ENCODE results near the gene DYNLT4.
"Not testable (repeated sequence)": the region's sequence is repeated elsewhere in the genome, so short reads cannot be mapped to it uniquely, and the experiment has no call there.

Gene DYNLT4

DNA sequence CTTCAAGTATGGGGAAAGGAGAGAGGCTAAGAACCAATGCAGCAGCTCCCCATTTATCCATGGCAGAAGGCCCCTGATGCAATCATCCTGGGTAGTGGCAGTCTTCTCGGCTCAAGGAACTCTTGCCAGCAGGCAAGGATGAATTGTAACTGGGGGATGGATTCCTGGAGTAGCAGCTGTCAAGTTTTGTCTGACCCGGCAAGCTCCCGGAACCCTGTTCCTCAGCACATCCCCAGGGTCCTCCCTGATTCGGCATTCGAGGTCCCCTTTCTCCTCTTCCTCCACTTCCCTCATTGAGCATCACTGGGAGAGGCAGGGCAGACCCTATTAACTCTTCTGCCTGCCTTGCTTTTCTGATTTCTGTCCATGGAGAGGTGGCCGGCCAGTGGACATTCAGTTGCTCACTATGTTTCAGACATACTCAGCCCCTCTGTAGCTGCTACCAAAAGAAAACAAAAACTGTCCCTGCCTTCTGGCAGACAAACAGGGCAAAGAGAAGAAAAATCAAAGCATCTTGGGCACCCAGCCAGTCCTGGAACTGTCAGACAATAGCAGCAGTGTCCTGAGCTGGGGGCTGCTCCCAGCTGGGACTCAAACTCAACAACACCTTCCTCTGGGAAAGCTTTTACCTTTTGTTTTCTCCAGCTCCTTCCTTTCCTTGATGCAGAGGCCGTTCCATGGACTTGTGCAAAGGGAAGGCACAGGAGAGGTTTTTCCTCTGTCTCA lies 41.5 kb upstream of the DYNLT4 start:
- no peak for DNase-seq
- Histone ChIP-seq H3K36me3 (no peaks in the 10 kb centered on the region), H3K27me3 (no peaks in the 10 kb centered on the region), H3K4me1 (no peaks in the 10 kb centered on the region), H3K9me3 (no peaks in the 10 kb centered on the region), H3K4me3 (ENCODE audit: low read depth, low read length) (no peak overlapping the region)
- TF ChIP-seq, protein P1, sequence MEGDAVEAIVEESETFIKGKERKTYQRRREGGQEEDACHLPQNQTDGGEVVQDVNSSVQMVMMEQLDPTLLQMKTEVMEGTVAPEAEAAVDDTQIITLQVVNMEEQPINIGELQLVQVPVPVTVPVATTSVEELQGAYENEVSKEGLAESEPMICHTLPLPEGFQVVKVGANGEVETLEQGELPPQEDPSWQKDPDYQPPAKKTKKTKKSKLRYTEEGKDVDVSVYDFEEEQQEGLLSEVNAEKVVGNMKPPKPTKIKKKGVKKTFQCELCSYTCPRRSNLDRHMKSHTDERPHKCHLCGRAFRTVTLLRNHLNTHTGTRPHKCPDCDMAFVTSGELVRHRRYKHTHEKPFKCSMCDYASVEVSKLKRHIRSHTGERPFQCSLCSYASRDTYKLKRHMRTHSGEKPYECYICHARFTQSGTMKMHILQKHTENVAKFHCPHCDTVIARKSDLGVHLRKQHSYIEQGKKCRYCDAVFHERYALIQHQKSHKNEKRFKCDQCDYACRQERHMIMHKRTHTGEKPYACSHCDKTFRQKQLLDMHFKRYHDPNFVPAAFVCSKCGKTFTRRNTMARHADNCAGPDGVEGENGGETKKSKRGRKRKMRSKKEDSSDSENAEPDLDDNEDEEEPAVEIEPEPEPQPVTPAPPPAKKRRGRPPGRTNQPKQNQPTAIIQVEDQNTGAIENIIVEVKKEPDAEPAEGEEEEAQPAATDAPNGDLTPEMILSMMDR (IDR thresholded peaks at IDR 0.05; ENCODE audit: low read depth, low read length), result no peak

DNA sequence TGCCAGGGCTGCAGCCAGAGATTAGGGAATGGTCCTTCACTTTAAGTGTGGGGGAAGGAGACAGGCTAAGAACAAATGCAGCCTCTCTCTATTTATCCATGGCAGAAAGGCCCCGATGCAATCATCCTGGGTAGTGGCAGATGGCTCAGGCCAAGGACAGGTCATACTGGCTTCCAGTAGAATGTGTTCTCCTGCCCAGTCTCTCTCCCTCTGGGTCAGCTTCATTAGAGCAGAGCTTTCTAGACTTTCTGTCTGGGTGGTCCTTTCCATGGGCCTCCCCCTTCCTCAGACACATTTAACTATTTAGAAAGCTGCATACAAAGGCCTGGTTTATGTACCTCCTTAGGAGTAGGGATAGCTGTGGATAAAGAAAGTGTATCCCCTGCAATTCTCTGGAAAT lies 40.7 kb upstream of the DYNLT4 start:
- Histone ChIP-seq H3K4me1 (no peaks in the 10 kb centered on the region), H3K36me3 (no peaks in the 10 kb centered on the region), H3K4me3 (ENCODE audit: low read depth, low read length) (no peak overlapping the region), H3K27me3 (no peaks in the 10 kb centered on the region), H3K9me3 (no peaks in the 10 kb centered on the region)
- DNase-seq, result no peak
- TF ChIP-seq, protein P1 (IDR thresholded peaks at IDR 0.05; ENCODE audit: low read depth, low read length), result no peak

DNA sequence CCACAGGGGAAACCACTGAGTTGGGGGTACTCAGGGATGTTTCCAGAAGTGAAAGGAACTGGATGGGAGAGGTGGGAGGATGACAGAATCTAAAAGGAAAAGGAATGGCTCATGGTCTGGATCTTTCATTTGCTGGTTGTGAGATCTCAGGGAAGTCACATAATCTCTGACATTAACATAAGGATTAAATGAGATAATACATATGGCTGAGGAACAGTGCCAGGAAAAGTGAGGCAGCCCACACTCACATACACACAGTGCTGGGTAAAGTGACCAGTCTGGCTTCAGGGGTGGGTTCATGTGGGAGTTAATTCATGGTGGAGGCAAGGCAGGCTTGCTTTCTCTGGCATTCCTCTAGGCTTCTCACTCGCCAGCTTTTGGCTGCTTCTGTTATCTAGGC lies 39.8 kb upstream of the DYNLT4 start:
- TF ChIP-seq, protein P1 (IDR thresholded peaks at IDR 0.05; ENCODE audit: low read depth, low read length), result no peak
- H3K27me3 ChIP-seq, result no peaks in the 10 kb centered on the region
- H3K9me3 ChIP-seq, result no peaks in the 10 kb centered on the region

GRCh38 chr1:44842862-44843655 lies 35.9 kb upstream of the DYNLT4 start, which contains the start of gene PTCH2:
PTCH2 (minus strand) TSS chr1:44843253; CDS start chr1:44842932, 321 bp downstream.
- Histone ChIP-seq H3K4me3 (ENCODE audit: low read depth, low read length) (peak within 1 kb of the TSS; percentile 57), H3K4me1 (no peaks in the 10 kb centered on the region), H3K9me3 (no peaks in the 10 kb centered on the region), H3K27me3 (no peaks in the 10 kb centered on the region), H3K36me3 (no peaks in the 10 kb centered on the region)
- peak; percentile 88 for DNase-seq
- TF ChIP-seq, protein P1 (IDR thresholded peaks at IDR 0.05; ENCODE audit: low read depth, low read length), result no peak

More for the DNA sequence above, 39.8 kb upstream of the DYNLT4 start:
- H3K4me1 ChIP-seq, result no peaks in the 10 kb centered on the region
- DNase-seq, result no peak
- no peaks in the 10 kb centered on the region for H3K36me3 ChIP-seq
- H3K4me3 ChIP-seq (ENCODE audit: low read depth, low read length), result no peak overlapping the region

DNA sequence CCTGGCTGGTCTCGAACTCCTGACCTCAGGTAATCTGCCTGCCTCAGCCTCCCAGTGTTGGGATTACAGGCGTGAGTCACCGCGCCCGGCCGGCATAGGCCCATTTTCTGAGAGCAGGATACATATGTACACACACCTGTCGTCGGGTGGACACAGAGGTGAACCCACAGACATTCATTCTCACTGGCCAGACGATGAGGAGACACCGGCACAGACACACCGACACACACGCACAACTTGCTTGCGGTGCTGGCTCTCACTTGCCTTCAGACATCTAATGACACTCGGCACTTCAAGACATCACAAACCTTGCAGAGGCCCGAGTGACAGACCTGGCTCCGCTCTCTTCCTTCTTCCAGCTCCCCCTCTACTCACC lies 35.3 kb upstream of the DYNLT4 start:
- Histone ChIP-seq H3K4me3 (ENCODE audit: low read depth, low read length) (peak overlapping the region; percentile 57), H3K4me1 (no peaks in the 10 kb centered on the region), H3K9me3 (no peaks in the 10 kb centered on the region), H3K36me3 (no peaks in the 10 kb centered on the region), H3K27me3 (no peaks in the 10 kb centered on the region)
- DNase-seq, result no peak
- TF ChIP-seq, protein P1 (IDR thresholded peaks at IDR 0.05; ENCODE audit: low read depth, low read length), result no peak

DNA sequence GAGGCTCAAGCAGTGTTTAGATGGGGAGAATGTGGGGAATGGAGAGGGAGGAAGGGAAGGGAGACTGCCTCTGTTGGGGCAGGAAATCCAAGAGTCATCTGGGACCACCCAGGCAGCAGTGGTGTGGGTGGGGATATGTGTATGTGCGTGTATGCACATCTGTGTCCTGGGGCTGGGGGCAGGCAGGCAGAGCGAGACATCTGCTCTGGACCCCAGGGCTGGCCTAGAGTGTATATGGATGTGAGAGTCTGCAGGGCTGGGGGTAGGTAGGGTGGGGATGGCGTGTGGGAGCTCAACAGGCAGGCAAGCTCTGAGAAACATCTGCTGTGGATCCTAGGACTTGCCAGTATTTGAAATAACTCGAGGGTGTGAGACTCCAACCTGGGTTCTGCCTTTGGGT lies 32.4 kb upstream of the DYNLT4 start:
- Histone ChIP-seq H3K36me3 (no peaks in the 10 kb centered on the region), H3K4me3 (ENCODE audit: low read depth, low read length) (no peak overlapping the region), H3K4me1 (no peaks in the 10 kb centered on the region), H3K9me3 (no peaks in the 10 kb centered on the region), H3K27me3 (no peaks in the 10 kb centered on the region)
- DNase-seq, result no peak
- TF ChIP-seq, protein P1 (IDR thresholded peaks at IDR 0.05; ENCODE audit: low read depth, low read length), result no peak

DNA sequence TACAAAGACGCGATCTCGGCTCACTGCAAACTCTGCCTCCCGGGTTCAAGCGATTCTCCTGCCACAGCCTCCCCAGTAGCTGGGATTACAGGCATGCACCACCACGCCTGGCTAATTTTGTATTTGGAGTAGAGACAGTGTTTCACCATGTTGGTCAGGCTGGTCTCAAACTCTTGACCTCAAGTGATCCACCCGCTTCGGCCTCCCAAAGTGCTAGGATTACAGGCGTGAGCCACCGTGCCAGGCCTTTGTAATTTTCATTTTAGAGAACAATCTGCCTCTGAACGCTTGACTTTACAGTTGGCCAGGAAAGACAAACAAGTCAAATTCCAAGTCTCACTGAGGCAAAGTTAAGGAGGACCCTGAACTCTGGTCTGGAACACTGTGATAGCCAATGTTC lies 31.1 kb upstream of the DYNLT4 start:
- H3K9me3 ChIP-seq; H3K36me3 ChIP-seq; H3K4me1 ChIP-seq; H3K27me3 ChIP-seq; DNase-seq; H3K4me3 ChIP-seq (ENCODE audit: low read depth, low read length): not testable (repeated sequence)

All from BE2C (cell line).